ENCODE data around the gene PIK3R3.

GRCh38 chr1:46057781-46058180, 74.6 kb downstream of the PIK3R3 start:
- no peak for TF ChIP-seq POLR2A (IDR thresholded peaks at IDR 0.05)
- no peak for TF ChIP-seq CTCF (IDR thresholded peaks at IDR 0.05)

Measured in ovary (tissue), 3 donors.